Stimulated activated CD4-positive, alpha-beta T cell treated with anti-CD3 and anti-CD28 coated beads, TNF-alpha, amount 100 ng/mL, for 48 hours (primary cell): Measurements from ENCODE around the gene GPC6.

Source experiments
- DNase-seq, 3 donors: peaks; one replicate each; pipeline ENCODE4 v3.0.0-alpha.2; 2020; ENCODE audit warnings: low read depth in 3 of 3

GPC6 gene

DNA sequence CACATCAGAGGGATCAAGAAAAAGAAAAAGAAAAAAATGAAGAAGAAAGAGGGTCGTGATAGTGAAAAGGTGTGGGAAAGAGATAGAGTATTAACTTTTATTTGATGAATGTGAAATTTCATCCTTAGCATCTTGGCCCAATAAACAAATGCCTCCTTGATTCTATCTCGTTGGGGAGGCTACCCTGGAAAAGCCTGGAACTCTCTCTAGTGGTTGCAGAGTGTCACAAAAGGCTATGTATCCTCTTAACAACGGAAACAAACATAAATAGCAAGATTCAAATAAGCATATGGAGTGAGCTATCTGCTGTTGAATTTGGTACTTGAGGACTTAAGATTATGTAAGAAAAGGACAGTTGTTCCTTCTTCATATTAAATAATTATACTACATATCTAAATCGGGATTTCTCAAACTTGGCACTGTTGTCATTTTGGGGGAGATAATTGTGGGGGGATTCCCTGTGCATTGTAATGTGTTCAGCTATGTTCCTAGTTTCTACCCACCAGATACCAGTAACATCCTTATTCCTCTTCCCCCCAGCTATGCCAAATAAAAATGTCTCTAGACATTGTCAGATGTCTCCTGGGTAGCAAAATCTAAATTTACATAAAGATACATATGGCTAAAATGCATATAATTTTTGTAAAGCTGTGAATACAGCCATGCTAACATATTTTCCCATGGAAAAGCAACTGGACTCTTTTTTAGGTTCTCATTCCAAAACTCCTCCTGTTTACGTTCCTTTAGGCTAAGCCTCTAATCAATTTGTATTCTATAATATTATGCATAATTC, 695.7 kb downstream of the GPC6 start:
- no peak for DNase-seq

DNA sequence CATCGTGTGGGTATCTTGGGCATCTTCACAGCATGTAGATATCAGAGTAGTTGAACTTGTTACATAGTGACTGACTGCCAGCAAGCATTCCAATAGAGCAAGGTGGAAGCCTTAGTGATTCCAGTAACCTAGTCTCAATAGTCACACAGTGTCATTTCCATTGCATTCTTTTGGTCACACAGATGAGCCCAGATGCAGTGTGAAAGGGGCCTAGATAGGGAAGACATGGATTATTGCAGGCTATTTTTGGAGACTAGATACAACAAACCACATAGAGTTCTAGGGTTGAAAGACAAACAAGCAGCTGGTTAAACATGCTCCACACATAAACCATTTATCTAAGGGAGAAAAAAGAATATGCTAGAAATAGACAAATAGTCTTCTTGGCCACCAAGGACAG, 699.4 kb downstream of the GPC6 start:
- no peak for DNase-seq

DNA sequence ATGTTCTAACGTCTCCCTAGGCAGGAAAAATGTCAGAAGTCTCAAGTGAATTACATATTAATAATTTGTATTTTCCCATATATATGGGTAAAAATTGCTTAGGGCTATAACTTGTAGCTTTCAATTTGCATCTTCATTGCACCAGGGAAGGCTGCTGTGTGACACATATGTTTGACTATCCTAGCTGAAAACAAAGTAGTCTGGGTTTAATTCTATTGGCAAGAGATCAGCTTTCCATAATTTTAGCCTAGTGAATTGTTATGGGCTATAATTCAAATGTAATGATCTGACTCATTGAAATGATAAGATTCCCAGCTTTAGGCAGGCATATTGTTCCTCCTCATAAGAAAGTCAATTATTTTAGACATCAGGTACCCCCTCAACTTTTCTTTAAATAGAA, 699.8 kb downstream of the GPC6 start:
- no peak for DNase-seq

- no peak for DNase-seq
Measured at GRCh38 chr13:93927431-93927830, 700.8 kb downstream of the GPC6 start.

DNA sequence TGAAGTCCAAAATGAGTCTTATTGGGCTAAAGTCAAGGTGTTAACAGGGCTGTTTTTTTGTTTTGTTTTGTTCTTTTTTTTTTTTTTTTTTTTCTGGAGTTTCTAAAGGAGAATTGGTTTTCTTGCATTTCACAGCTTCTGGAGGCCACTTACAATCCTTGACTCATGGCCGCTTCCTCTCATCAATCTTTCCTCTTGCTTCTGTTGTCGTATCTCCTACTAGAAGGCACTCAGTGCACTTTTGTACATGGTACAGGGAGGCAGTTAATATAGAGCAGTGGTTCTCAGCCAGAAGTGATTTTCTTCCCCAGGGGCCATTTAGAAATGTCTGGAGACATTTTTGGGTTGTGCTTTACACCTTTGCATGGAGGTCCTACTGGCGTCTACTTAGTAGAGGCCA, 706.3 kb downstream of the GPC6 start:
- DNase-seq = no peak

GRCh38 chr13:93936901-93937300, 710.3 kb downstream of the GPC6 start:
- no peak for DNase-seq

- DNase-seq = no peak
Measured at GRCh38 chr13:93941444-93941843, 714.8 kb downstream of the GPC6 start.

GRCh38 chr13:93942016-93942415, 715.4 kb downstream of the GPC6 start:
- DNase-seq = no peak

- no peak for DNase-seq
Measured at GRCh38 chr13:93945621-93946020, 719.0 kb downstream of the GPC6 start.

- DNase-seq = no peak
Measured at GRCh38 chr13:93946994-93947393, 720.4 kb downstream of the GPC6 start.

- DNase-seq = no peak
Measured at GRCh38 chr13:93947651-93948050, 721.0 kb downstream of the GPC6 start.

DNA sequence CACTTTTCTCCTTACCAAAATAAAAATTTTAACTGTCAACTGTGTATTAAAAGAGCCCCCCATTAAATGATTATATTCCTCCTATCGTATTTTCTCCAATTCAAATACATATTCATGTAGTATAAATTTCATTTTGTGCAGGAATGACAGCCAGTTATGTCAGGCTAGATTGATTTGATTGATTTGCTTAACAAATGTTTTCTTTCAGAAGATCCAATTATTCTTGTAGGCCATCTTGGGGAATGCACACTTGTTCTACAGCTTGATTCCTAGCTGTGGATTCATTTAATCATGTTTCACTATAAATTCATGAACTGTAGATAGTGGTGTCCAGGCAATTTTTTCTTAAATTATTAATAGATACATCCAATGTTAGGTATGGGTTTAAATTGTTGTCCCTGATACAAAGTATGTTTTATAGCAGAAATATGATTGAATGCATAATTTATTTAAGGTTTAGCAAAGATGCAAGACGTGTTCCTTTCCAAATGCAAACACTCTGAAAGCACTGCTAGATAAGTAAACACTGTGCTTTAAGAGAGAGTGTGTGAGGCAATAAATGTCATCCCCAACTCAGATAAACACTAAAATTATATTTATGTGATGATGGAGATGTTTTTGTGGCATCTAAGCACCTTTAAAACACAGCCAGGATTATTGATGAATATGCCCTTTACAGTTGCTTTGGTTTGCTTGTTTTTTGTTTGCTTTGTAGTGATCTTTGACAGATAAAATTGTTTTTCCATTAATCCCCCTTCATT, 721.7 kb downstream of the GPC6 start:
- DNase-seq = no peak

GRCh38 chr13:93951108-93951507, 724.5 kb downstream of the GPC6 start:
- no peak for DNase-seq

GRCh38 chr13:93951951-93952350, 725.3 kb downstream of the GPC6 start:
- DNase-seq = no peak

DNA sequence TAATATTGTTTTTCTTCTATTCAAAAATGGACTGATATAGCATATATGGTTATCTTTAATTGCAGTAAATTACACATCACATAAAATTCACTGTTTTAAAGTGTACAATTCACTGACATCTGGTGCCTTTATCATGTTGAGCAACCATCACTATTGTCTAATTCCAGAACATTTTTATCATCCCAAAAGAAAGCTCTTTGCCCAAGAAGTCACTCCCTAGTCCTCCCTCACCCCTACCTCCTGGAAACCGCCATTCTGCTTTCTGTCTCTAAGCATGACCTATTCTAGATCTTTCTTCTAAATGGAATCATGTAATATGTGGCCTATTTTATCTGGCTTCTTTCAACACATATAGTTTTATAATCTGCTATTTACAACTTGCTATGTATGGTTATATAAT, 727.2 kb downstream of the GPC6 start:
- DNase-seq = no peak

DNA sequence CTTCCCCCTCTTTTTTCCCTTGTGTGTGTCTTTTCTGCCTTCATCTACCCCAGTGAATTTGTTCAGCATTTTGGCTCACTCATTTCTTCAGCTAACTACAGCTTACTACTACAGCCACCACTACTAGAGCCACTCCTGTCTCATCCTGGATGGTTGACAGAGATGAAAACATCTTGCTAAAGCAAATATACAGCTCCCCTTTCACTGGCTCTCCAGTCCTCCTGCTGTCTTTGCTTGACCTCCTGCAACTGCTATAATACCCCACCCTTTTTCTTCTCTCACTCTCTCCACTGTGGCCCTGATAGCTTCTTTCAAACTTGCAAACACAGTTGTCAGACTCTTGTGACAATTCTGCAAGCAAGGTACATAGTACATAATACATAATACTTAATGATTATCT, 729.3 kb downstream of the GPC6 start:
- no peak for DNase-seq

DNA sequence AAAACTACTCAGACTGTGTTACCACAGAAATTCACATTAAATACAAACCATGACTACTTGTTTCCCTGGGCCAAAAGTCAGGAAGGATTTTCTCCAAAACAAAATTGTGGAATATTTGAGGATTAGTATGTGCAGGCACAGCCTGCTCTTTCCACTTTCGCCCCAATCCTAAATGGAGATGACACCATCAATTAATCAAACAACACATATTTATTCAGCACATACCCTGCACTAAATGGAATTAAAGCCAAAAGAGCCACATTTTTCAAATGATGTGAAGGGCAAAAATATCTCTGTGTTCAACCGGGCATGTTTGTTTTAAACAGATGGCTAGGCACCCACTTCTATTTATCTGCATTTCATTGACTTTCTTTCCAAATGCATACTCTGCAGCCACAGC, 729.8 kb downstream of the GPC6 start:
- DNase-seq = no peak

GRCh38 chr13:93957371-93957770, 730.8 kb downstream of the GPC6 start:
- DNase-seq = no peak

DNA sequence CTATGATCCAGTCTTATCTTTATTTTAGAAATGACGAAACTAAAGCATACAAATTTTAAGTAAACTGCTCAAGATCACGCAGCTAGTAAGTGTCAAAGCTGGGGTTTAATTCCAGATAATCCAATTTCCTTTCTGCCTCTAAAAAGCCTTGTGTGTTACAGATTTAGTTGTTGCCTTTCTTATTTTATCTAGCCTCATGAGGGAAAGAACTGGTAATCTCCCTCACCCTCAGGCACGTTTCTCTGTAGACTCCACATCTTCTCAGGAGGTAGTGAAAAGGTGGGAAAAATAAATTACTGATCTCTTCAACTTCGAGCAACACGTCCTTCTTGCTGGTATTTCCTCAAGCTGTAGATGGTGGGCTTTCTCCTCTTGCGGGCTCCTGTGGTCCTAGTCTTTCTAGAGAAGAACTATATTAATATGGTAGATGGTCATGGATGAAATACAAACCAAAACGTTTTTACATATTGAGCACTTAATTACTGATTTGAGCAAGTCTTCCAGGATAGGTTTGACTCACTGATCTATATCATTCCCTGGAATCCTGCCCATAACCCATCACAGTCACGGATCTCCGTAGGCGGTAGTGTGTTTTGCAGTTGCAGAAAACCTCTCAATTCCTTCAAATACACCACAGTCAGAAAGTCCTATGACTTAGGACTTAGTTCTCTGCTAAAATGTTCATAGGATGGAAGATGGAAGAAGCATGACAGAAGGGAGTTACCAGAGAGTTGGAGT, 733.4 kb downstream of the GPC6 start:
- DNase-seq = no peak

DNA sequence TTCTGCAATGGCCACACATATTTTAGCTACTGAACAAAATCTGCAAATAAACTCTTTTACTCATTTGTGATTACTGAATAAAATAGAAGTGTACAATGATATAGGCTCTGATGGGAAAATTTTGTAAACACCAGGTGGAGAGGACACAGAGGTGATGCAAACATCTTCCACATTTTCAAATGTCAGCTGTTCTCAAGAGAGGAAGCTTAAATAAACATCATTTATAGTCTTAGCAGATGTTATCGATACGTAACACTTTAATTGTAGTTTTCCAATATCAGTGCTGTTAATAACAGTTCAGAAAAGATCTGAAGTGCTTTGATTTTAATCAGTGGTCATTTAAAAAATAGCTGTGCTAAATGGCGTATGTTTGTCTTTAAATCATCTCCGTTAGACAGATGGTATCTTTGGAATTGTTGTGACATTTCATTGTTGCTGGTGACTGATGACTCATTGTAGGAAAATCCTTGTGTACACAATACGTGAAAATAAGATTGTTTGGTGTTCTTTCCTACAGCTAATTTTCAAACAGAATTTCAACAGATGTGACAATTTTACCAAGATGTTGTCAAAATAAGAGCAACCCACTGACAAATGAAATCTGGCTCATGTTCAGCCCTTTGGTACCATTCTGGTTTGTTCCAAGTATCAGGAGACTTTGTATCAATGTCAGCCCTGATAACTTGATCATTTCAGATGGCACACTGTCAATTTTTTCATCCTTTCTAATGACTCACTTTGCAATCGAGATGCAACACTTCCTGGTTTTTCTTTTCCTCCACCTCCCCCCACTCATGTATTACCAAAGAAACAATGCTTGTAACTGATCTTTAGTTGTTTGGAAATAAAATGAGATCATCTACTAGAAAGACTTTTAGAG, 736.9 kb downstream of the GPC6 start:
- DNase-seq = no peak

GRCh38 chr13:93964146-93964512, 737.5 kb downstream of the GPC6 start:
- no peak for DNase-seq

DNA sequence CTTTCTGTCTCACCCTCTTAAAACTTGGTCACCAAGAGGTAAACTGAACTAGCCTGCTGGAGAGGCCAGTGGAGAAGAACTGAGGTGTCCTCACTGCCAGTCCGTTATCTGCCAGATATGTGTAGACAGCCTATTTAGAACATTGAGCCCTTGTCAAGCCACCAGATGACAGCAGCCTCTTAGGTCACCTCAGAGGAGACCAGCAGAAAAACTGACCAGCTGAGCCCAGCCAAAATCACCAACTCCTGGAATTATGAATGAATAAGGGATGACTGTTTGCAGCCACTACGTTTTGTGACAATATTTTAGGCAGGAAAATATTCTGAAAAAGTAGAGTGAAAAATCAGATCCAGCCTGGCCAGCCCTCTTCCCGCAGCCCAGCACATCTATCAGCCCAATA, 739.0 kb downstream of the GPC6 start:
- no peak for DNase-seq
